ENCODE results near the gene DOCK2. TPM values are rescaled to one million over a fixed set of nuclear protein-coding genes. Genes with fewer than 3 reads are reported as not detected.

The DOCK2 gene
- total RNA-seq, 6 donors from 2014 or later, result 46.7 to 150 (median 73.8) TPM

- Histone ChIP-seq H3K9me3 (no peaks in the 10 kb centered on the region), H3K4me1 (peaks cover 0 to 11% (median 4%) of the 10 kb centered on the region in 4 donors), H3K27me3 (no peaks in the 10 kb centered on the region), H3K27ac (no peak overlapping the region), H3K4me3 (no peak overlapping the region), H3K36me3 (no peaks in the 10 kb centered on the region)
- ATAC-seq (ENCODE audit: low FRiP score in 2 of 2), result no peak
- TF ChIP-seq CTCF (IDR thresholded peaks at IDR 0.05) (no peak), EP300 (IDR thresholded peaks at IDR 0.05) (no peak), POLR2A (IDR thresholded peaks at IDR 0.05) (no peak)
- no peak for DNase-seq
These were observed 333.3 kb downstream of the DOCK2 start for GRCh38 chr5:169970339-169970738.

GRCh38 chr5:169970911-169971765 is 334.1 kb downstream of the DOCK2 start:
- 59 to 69% methylated on average over 8 of the region's 8 CpGs for WGBS, 2 donors
- H3K4me3 ChIP-seq, result no peak overlapping the region

GRCh38 chr5:169971780-169972179 is 334.7 kb downstream of the DOCK2 start:
- H3K27me3 ChIP-seq, result no peaks in the 10 kb centered on the region
- H3K36me3 ChIP-seq, result no peaks in the 10 kb centered on the region
- no peak overlapping the region for H3K27ac ChIP-seq
- TF ChIP-seq POLR2AphosphoS5 (IDR thresholded peaks at IDR 0.05), result no peak
- no peak for TF ChIP-seq POLR2A (IDR thresholded peaks at IDR 0.05)
- TF ChIP-seq EP300 (IDR thresholded peaks at IDR 0.05), result no peak
- TF ChIP-seq CTCF (IDR thresholded peaks at IDR 0.05), result no peak
- ATAC-seq (ENCODE audit: low FRiP score in 2 of 2) (no peak), DNase-seq (no peak)
- peaks cover 0 to 11% (median 4%) of the 10 kb centered on the region in 4 donors for H3K4me1 ChIP-seq
- H3K4me3 ChIP-seq, result no peak overlapping the region
- 83 to 94% methylated on average over 1 of the region's 1 CpG for WGBS, 2 donors
- no peaks in the 10 kb centered on the region for H3K9me3 ChIP-seq

More at GRCh38 chr5:169970911-169971765, 334.1 kb downstream of the DOCK2 start:
- peak; percentile 20 to 25 for DNase-seq
- H3K36me3 ChIP-seq, result no peaks in the 10 kb centered on the region
- peaks cover 0 to 11% (median 4%) of the 10 kb centered on the region in 4 donors for H3K4me1 ChIP-seq
- no peaks in the 10 kb centered on the region for H3K9me3 ChIP-seq
- H3K27ac ChIP-seq, result no peak overlapping the region
- ATAC-seq (ENCODE audit: low FRiP score in 2 of 2), result peak in 1 of 2 donors; percentile 73
- TF ChIP-seq EP300 (IDR thresholded peaks at IDR 0.05) (no peak), POLR2AphosphoS5 (IDR thresholded peaks at IDR 0.05) (no peak), POLR2A (IDR thresholded peaks at IDR 0.05) (no peak), CTCF (IDR thresholded peaks at IDR 0.05) (no peak)
- no peaks in the 10 kb centered on the region for H3K27me3 ChIP-seq

- Histone ChIP-seq H3K27me3 (no peaks in the 10 kb centered on the region), H3K27ac (no peak overlapping the region), H3K9me3 (no peaks in the 10 kb centered on the region), H3K36me3 (no peaks in the 10 kb centered on the region), H3K4me1 (peaks cover 0 to 11% (median 4%) of the 10 kb centered on the region in 4 donors), H3K4me3 (no peak overlapping the region)
- ATAC-seq (ENCODE audit: low FRiP score in 2 of 2) (no peak), DNase-seq (no peak)
- TF ChIP-seq POLR2AphosphoS5 (IDR thresholded peaks at IDR 0.05), result no peak
- TF ChIP-seq EP300 (IDR thresholded peaks at IDR 0.05), result no peak
- TF ChIP-seq CTCF (IDR thresholded peaks at IDR 0.05), result no peak
- TF ChIP-seq POLR2A (IDR thresholded peaks at IDR 0.05), result no peak
- 74% methylated on average over 3 of the region's 3 CpGs for WGBS, 2 donors
These were observed 336.0 kb downstream of the DOCK2 start for GRCh38 chr5:169973056-169973455.

Data from upper lobe of left lung (tissue), 6 donors.